Embryonic facial prominence (tissue), 1 donor: ENCODE measurements around the gene KRT25.
"Not testable (repeated sequence)": the region's sequence is repeated elsewhere in the genome, so short reads cannot be mapped to it uniquely, and the experiment has no call there.

Experiments
- DNase-seq: peaks from one replicate; pipeline ENCODE4 v3.0.0-alpha.2; 2016; ENCODE audit errors: extremely low spot score

KRT25 gene

DNA sequence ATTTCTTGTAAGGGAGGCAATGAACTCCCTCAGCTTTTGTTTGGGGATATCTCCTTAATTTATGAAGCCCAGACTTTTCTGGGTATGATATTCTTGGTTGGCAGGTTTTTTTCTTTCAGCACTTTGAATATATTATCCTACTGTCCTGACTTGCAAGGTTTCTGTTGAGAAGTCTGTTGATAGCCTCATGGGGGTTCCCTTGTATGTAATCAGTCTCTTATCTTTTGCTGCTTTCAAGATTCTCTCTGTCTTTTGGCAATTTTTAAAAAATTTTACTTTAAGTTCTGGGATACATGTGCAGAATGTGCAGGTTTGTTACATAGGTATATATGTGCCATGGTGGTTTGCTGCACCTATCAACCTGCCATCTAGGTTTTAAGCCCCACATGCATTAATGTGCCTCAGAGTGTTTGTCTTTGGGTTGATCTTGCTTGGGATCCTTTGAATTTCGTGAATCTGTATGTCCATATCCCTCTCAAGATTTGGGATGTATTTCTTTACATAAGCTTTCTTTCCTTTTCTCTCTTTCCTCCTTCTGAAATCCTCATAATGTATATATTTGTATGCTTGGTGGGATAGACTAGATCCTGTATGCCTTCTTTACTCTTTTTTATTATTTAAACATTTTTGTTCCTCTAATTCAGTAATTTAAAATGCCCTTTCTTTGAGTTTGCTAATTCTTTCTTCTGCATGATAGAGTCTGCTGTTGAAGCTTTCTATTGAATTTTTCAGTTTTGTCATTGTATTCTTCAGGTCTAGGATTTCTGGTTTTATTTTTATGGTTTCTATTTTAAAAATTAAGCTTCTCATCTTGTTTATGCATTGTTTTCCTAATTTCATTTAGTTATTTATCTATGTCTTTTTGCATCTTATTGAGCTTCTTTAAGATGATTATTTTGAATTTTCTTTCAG, 5.2 kb upstream of the KRT25 start:
- no peak for DNase-seq

DNA sequence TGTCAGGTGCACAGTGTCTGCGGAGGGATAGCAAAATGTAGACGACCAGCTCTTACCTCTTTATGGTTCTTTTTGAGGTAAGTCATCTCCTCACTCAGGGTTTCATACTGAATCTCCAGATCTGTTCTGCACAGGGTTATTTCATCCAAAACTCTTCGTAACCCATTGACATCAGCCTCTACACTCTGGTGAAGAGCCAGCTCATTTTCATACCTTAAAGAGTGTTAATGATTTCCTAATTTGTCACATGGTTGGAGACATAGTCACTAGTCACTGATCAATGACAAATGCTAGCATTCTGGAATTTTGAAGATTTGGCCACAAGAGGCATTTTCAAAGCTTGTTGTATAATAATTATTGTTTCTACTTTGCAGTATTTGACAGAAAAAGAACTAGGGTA, 1.3 kb downstream of the KRT25 start:
- no peak for DNase-seq

DNA sequence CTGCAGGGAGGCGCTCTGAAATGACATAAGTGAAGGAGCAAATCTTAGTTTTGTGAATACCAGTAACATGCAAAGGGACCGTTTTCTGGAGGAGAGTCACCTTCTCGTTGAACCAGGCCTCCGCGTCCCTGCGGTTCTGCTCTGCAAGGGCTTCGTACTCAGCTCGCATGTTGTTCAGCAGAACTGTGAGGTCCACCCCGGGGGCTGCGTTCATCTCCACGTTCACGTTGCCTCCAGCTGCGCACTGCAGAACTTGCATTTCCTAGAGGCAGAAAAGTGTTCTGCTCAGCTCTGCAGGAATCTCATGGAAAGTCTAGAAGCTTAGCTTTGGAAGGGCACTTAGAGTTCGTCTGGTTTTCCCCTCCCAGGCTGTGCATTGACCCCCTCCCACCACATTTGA, 4.1 kb downstream of the KRT25 start:
- no peak for DNase-seq

DNA sequence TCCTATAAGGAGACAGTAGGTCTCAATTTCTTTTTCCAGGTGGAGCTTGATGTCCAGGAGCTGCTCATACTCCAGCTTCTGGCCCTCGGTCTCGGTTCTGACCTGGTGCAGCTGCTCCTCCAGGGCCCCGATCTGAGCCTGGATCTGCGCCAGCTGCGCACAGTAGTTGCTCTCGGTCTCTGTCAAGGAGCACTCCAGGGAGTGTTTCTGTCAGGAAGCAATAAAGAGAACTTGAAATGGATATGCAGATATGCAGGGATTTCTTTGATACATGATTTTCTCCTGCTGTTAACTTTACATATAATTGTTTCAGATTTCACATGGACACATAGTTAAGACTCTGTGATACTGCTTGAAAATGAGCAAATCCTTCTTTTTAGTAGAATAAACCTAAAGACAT, 4.7 kb downstream of the KRT25 start:
- DNase-seq: no peak

DNA sequence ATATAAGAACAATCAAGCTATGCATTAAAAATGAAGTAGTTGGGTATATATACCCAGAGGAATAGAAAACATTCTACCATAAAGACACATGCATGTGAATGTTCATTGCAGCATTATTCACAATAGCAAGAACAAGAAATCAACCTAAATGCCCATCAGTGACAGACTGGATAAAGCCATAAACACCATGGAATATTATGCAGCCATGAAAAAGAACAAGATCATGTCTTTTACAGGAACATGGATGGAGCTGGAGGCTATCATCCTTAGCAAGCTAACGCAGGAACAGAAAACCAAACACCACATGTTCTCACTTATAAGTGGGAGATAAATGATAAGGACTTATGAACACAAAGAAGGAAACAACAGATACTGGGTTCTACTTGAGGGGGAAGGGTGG, 6.5 kb downstream of the KRT25 start:
- not testable (repeated sequence) for DNase-seq

DNA sequence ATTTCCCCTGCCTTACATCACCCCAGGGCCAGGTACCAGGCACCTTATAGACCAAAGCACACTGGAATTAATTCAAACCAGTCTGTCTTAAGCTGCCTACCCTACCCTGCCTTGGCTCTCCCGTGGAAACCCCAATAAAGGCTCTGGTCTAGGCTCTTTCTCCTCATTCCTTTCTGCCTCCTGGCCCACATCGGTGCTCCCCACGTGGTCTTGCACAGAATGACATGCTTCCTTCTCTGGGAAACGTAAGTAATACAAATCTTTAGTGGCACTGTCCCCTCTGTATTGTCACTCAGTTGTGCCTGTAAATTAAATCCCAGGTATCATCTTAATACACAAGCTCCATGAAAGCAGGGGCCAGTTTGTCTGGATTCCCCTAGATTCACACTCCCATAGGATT, 16.6 kb downstream of the KRT25 start:
- no peak for DNase-seq

DNA sequence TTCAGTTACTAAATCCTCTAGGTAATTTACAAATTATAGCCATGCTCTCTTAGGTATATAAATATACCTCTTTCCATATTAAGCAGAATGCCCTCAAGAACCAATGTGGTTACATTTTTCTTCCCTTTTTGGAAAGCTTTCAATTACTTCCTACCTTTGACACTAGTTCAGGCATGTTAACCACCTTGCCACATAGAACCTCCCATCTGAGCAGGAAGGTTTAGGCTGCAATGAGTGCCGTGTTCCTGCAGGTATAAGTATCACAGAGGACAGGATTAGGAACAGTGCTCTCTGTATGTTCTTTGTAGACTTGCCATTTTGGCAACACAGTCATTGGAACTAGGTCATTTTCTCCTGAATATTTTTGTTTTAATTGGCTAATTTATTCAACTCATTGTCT, 20.1 kb downstream of the KRT25 start:
- DNase-seq: no peak

DNA sequence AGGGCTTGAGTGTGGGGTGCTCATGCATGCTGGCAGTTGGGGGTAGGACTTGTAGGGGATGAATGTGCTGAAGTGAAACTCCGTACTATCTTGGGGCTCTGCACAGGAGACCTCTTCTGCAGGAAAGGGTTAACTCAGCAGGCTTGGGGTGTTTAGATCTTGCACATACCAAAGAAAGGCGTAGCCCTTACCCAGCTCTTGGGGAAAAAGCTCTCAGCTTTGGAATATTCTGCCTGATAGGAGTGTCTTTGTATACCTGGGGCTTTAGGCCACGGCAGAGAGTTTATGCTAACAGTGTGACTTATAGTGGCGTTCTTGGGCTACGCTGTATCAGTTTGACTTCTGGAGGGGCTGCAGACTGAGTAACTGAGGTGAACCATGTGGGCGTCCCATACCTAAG, 21.1 kb downstream of the KRT25 start:
- DNase-seq: no peak

DNA sequence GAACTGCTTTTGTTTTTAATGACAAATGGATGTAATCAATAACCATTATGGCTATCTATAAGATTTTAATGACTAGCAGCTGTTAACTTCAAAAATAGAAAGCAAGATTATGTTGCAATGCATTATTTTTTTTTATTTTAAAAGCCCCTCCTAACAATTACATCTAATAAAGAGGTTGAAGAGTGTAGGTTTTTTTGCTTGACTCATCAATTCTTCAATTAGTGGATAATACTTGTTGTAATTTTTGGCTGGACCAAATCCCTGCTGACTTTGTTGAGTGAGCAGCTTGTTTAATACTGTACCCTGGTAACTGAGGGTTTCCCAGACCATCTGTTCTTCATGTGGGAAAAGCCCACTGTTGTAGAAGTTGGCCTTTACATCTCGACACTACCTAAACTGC, 24.2 kb downstream of the KRT25 start:
- no peak for DNase-seq

DNA sequence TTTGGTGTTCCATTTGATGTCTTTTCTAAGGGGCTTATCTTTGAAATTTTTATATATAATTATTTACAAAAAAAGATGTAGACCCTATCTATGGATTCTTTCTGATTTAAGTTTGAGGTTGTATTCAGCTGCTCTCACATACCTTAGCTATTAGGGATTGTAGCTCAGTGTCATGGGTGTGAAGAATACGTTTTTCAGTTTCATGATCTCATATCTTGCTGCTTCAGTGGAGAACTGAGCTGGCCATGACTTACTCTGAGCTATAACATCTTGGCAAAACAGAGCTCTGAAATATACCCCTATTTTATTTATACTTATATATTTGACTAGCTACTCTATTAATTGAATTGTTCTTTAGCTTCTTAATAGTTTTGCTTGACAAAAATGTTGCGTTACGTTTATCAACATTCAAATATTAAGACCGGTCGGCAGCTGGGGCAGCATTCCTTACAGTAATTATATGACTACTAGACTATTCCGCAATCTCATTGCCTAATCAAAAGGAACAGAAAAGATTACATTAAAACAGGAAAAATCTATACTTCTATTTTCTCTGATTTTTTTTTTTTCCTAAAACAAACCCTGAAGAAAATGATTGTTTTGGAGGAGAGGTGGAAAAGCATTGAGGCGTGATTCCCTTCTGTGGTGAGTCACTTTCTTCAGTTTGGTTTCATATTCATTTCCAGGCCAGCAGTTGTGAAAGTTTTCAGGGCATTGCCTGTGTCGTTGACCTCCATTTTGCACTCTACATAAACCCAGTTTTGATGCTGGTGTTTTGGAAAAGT, 27.5 kb downstream of the KRT25 start:
- no peak for DNase-seq

DNA sequence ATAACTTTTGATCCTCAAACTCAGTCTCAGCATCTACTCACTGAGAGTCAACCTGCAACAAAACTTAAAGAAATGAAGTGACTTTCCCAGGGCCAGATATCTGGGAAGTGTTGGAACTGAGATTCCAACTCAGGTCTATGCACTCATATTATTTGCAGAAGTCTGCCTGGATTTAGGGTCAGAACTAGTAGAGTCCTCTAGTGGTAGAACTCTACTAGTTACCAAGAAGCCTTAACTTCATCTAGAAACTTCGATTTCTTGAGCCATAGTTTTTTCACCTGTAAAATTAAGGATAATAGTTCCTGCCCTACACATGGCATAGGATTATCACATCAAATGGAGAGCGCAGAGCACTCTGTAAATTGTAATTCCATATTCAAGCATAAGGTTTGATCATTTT, 28.2 kb downstream of the KRT25 start:
- DNase-seq: no peak

DNA sequence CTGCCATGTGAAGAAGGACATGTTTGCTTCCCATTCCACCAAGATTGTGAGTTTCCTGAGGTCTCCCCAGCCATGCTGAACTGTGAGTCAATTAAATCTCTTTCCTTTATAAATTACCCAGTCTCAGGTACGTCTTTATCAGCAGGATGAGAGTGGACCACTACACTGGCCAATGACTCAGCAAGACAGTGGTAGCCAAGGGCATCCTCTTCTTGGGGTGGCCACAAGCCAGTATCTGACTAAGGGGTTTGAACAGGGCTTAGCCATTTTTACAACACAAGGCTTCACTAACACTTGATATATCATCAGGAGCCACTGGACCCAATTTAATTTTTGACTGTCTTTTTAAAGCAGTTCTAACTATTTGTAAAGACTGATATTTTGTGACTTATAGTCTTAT, 30.5 kb downstream of the KRT25 start:
- no peak for DNase-seq

DNA sequence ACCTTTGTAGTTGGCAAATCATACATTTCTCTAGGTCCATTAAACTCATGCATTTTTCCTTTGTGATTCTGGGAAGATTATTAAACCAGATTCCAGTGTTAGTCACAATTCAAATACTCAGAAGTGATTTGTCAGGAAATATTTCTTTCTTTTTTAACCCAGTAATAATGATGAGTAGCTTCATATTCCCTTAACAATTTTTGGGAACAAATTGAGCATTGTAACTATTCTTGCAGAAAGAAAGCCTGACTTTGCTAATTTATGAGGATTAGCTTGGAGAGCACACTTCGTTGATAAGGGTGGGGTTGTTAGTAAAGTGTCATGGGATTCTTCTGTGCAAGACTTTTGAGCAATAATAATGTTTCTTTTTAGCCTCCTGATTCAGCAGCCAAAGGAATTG, 32.9 kb downstream of the KRT25 start:
- DNase-seq: no peak

DNA sequence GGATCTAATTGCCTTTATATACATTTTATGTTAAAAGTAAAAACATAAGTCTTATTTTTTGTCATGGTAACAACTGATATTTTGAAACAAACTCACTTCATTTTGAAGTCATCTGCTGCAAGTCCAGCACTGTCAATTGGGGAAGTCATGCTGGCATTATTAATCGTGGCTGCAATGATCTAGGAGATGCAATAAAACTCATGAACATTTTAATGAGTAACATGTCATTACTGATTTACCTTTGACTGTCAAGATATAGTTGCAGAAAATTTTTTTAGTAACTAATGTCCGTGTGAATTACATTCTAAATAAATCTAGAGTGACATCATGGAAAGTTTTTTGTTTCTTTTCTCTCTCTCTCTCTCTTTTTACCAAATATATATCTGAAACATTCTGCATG, 34.2 kb downstream of the KRT25 start:
- DNase-seq: no peak

DNA sequence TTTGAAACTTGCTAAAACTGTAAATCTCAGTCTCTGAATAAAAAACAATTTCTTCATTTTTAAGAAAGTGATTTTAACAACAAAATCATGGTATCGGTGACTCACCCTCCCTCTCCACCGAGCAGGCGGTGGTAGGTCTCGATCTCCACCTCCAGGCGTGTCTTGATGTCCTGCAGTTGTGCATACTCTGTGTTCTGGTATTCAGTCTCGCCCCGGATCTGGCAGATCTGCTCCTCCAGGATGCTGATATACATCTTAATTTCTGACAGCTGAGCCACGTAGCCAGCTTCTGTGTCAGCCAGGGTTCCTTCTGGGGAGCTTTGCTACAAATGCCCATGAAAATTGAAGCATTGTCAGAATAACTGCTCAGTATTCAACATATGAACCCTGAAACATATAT, 36.2 kb downstream of the KRT25 start:
- no peak for DNase-seq

DNA sequence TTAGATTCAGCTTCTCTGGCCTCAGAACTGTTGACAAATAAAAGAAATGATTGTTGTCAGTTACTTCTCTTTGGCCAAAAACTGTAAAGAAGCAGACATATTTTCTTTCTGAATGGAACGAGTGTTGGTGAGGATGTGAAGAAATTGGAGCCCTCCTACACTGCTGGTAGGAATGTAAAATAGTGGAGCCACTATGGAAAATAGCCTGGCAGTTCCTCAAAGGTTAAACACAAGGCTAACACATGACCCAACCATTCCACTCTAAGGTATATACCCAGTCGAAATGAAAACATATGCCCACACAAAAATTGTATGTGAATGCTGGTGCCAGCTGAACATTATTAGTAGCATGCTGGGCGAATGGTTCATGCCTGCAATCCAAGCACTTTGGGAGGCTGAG, 37.4 kb downstream of the KRT25 start:
- DNase-seq: no peak

DNA sequence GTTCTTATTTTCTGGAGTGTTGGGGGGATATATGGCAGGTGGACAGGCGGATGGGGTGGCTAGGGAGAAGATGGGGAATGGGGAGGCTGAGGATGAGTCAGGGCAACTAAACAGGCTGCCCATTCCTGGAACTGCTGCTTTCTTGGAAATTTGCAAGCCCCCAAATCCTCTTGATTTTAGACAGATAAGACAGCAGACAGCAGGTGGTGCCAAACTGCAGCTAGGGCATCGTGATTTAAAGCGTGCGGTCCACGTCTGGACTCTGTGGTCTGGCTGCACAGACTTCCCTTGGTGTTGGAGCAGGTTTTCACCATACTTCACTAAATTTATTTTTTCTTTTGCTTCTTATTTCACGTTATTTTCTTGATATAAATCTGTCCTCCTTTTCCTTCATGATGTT, 40.7 kb downstream of the KRT25 start:
- no peak for DNase-seq

DNA sequence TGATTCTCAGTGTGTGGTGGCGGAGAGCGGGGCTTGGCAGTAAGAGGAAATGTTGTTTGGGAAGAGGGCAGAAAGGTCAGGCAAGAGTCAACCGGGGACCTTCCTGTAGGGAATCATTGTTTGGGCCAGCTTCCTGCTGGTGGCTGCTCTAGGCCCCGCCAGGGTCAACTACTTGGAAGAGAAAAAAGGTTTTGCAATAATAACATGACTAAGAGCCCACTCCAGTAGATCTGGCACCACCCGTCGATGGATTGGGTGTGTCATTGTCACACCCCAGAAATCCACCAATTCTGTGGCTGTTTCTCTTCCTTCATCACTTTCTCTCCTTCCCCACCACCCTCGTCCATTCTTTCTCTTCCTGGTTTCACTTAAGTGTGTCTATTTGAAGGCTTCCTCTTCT, 47.4 kb downstream of the KRT25 start:
- no peak for DNase-seq

DNA sequence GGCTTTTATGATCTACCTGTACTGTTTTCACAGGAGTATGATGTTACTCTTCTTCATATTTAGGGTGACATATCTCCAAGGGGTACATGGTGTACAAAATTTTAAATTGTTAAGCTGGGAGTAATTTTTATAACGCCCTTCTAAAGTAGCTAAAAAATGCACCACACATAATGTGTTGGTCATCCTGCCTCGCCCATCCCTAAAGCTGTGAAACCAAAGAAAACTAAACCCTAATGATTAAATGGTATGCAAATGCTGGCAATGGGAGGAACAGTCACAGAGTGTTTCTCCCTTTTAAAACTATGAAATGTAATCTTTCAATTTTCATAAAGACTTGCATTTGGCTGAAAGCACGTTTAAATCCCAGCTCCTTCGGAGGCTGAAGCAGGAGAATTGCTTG, 49.5 kb downstream of the KRT25 start:
- no peak for DNase-seq

DNA sequence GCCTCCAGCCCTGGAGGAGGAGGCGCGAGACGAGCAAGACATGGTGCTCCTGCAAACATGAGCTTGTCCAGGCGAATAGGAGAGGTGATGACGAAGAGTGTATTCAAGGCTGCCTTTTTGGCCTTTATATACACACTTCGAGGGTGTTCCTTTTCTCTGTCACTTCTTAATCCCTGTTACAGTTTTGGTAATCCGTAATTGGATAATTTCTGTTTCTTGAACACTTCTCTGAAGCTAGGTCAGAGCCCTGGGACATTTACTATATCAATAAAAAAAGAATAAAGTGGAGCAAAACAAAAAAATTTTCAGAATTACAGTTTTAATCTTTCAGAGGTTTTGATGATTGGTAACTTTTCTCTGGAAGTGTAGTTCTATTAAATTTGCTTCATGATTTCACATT, 51.5 kb downstream of the KRT25 start, which contains the start of gene KRT24:
Gene KRT24, minus strand, starts transcription at position 101 of the 400 bp plus-strand sequence. Its CDS starts 59 bp downstream, at position 42.
- DNase-seq: no peak

DNA sequence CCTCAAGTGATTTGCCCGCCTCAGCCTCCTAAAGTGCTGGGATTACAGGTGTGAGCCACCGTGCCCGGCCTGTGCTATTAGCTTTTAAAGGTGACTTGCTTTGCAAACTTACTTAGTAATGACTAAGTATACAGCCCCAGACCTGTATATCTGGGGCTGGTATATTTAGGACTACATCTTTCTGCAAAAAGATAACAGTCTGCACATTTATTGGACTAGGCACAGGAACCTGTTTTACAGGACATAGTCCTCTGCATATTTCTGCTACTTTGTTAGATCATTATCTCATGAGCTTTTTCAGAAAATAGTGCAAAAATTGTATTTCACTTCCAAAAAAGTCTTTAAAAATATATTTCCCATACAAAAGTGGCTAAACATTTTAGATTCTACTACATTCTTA, 52.9 kb downstream of the KRT25 start:
- no peak for DNase-seq

DNA sequence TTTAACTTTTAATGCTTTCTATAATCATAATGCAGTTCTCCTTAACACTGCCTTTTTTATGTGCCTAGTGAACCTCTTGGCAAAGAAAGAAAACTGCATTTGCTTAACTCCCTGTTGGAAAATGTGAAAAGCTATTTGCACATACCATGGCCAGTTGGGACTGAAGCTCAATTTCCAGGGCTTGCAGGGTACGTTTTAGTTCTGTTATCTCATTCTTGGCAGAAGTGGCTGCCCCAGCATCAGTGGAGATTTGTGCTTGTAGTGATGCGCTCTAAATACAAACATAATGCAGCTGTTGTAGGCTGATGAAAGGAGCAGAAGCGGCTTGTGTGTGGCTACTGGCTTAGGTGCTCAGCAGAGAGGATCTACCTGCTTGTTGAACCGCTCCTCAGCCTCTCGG, 55.3 kb downstream of the KRT25 start:
- no peak for DNase-seq

DNA sequence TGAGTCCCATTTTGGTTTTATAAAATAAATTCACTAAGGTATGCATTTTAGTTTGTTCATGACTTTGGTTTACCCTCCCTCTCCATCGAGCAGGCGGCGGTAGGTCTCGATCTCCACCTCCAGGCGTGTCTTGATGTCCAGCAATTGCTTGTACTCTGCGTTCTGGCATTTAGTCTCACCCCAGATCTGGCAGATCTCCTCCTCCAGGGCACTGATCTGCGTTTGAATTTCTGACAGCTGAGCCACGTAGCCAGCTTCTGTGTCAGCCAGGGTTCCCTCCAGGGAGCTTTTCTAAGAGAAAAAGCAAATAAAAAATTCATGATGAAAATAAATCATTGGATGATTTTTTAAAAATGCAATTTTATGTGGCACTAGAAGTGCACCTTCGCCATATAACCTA, 55.8 kb downstream of the KRT25 start:
- DNase-seq: no peak
